HT1080 (cell line): ENCODE data around the gene TSPEAR. TPM values are rescaled to one million over a fixed set of nuclear protein-coding genes. Genes with fewer than 3 reads are reported as not detected.
A peak's percentile ranks its signal among the peaks of the same experiment; 100 is the strongest.

Source experiments
- DNase-seq: peaks from one replicate; pipeline ENCODE4 v3.0.0-alpha.2; 2015; ENCODE audit warnings: low read depth
- total RNA-seq: library from RNA; depleted of rRNA; stranded (reverse); fragments of >200 nt; shearing (Covaris generic); gene quantifications from 2 replicates; pipeline ENCODE4 v1.2.3, GENCODE V29; 2014

Gene TSPEAR
- total RNA-seq, 1 experiment from 2014 or later: not detected

DNA sequence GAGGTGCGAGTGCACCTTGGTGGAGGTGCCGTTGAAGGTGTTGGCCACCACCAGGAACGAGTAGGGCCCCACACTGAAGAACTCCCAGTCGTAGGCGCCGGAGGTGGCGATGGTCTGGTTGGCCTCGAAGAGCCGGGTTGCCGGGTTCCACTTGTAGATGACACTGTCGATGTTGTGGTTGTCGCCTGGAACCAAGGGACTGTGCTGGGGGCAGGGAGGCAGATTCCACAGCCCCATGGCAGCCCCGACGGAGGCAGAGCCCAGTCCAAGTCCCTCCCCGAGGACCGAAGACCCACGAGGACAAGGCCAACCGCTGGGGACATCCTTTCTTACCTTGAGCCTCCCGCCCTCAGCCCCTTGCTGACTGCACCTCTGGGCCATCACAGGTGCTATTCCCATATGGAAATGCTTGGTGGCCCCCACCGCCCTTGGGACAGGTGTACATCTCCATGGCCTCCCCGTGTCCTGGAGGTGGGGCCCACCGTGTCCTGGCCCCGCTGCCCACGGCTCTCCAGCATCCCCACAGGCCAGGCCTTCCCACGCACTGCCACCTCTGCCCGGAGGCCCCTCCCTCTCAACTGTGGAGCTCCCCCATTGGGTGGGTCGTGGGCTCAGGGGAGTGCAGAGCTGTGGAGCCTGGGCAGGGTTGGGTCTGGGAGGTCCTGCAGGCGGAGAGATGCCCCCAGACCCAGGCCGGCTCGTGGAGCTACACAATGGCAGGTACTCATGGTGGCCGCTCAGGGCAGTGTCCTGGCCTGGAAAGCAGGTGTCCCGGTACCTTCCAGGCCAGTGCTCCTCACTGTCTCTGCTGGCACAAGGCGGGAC, 189.2 kb downstream of the TSPEAR start:
- DNase-seq: no peak

DNA sequence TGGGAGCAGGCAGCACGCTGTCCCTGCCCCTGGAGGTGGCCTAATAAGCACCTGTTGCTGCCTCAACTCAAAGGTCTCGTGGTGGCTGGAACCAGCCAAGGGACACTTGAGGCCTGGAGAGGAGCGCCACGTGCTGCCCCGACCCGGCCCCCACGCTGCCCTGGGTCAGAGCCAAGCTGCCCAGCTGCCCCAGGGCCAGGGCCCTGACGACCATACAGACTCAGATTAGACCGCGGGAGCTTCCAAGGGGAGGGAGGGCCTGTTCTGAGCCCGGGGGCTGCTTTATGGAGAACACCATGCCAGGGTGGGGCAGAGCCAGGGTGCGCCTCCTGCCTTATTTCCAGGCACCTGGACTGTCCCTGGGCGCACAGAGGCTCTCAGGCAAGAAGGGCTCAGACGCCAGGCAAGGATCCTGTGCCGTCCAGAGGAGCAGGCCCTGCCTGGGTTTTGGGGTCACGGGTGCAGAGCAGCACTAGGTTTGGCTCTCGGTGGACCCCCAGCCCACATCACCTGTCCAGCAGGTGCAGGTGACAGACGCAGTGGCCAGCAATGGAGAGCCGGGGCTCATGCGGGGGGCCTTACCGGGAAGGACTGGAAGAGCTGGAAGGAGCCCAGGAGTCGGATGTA, 190.0 kb downstream of the TSPEAR start:
- DNase-seq: no peak

DNA sequence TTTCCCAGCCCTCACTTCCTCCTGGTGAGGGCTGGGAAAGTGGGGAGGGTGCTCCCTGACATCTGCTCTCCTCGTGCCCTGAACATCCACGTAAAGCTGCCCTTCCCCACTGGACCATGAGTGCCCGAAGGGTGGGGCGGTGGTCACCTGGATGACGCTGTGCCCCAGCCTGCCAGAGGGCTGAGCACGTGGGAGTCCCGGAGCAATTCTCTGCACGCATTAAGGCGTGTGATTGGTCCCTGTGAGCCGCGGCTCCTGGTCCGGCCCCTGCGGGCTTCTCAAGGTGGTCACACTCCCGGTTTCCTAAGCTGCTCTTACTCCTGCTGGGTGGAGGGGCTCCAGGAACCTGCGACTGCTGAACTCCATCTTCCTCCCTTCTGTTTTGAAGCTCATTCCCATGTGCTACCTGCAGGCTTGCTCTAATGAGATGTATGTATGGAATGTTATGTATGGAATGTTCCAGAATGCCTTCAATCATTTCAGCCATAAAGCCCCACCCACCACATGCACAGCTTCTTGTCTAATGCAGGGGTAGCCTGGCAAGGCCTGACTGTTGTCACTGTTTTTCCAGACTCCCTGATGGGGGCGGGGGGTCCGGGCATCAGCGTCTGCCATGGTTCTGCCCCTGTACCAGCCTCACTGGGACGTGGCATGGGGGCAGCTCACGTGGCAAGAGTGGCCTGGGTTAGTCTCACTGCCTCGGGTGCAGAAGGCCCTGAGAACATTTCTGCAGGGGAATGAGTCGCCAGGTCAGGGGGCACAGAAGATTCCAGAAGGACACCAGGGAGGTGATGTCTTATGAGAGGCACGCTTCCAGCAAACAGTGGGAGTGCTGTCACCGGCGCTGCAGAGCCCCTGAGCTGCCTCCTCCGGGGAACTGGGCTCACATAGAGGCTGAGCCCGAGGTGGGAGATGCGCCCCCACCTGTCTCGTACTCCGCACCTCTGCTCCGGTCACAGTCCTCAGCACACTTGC, 190.8 kb downstream of the TSPEAR start:
- no peak for DNase-seq

DNA sequence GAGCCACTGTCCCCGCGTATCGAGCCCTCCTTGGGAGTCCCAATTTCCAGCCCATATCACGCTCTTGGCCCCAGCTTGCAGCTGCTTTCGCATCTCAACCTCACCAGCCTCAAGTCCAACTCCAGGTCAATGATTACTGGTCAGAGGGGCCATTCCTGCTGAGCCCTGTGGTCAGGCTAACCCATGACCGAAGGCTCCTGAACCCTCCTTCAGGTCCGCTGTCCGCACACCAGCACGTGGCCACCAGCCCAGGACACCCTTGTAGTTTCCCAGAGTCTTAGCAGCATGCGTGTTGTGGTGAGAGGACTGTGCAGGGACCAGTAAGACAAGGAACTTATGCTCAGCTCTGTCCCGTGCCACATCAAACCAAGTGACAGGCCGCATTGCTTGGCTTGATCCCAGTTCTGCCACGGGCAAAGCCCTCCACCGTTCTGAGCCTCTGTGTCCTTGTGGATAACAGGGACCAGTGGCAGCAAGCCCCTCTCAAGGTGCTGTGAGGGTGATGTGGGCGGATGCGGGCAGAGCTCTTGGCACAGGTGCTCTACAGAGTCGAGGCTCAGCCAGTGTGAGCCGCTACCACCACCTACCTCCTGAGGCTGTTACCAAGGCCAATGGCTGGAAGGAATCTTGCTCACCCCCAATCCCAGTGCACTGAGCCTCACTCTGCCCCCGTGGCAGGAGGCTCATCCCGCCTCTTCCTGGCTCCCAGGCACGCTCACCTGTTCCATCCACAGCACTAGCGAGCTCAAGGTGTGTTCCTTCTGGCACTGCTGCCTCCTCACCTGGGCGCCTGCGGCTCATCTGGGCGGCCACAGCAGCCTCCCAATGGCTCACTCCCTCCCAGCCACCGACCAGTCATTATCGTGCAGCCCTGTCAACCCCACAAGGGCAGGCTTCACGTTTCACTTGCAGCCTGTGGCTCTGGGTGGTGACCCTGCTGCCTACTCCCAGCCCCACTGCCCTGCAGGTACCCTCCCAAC, 191.7 kb downstream of the TSPEAR start:
- DNase-seq: no peak

DNA sequence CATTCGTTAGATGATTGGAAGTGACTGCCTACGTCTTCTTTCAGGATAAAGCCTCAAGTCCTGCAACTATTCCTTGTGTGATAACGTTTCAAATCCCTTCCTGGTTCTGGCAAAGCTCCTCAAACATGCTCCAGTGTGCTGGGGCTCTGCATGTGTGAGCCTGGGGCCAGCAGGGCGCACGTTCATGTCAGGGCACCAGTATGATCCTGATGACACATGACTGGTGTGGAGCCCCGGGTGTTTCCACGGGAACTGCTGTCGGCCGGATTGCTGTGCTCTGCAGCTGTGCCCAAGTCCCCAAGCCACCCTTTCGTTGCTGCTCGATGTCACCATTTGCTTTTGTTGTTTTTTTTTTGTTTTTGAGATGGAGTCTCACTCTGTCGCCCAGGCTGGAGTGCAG, 192.7 kb downstream of the TSPEAR start:
- no peak for DNase-seq

DNA sequence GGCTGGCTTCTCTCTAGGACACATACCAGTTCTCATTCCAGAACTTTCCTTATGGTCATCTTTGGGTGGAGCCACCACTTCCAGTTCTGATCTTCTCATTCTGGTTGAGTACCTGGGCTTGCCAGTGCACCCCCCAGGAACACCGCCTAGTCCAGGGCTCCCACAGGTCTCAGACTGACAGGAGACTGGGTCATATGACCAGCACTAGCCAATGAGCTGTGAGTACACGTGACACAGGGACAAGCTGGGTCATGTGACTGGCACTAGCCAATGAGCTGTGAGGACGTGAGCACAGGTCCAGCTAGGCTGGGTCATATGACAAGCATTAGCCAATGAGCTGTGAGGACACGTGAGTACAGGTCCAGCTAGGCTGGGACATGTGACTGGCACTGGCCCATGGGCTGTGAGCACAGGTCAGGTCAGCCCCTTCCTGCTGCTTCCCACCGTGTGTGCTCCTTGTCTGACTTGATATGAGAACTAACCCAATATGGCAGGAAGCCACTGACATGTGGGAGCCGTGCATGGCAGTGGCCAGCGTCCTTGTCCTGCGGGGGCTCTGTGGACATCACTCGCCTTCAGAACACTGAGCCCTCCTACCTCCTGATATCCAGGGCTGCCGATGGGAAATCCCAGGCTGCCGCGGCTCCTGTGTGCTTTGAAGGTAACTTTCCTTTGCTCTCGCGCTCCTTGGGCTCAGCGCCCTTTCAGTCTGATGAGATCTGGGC, 194.0 kb downstream of the TSPEAR start:
- peak; percentile 94 for DNase-seq

DNA sequence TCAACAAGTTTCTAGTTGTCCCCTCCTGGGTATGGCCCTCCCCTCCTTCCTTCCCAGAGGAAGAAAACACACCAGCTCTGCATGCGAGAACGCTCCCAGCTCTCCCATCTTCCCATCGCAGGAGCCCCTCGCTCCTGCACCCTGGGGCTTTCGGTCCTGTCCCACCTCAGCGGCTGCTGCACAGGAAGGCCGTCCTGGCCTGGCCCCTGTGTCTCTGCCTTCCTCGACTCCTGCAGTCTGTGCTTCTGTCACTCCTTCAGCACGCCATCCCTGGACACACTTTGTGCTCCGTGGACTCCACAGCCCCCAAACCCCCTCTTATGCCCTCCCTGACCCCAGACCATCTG, 194.6 kb downstream of the TSPEAR start:
- no peak for DNase-seq

DNA sequence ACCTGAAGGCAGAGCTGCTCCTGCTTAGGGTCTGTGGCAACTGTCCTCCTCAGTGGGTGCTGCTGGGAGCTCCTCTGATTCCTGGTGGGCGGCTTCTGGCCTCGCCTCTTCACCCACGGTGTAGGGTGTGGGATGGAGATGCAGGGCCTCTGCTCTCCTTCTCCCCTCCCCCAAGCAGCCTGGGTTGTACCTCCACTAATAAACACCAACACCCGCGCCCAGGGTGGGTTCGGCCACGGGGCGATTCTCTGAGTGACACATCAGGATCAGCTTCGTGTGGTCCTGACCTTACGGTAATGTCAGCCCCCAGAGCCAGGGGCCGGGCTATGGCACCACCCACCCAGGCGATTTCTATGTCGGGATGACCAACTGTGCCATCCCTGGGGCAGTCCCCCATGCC, 195.0 kb downstream of the TSPEAR start:
- DNase-seq: no peak

DNA sequence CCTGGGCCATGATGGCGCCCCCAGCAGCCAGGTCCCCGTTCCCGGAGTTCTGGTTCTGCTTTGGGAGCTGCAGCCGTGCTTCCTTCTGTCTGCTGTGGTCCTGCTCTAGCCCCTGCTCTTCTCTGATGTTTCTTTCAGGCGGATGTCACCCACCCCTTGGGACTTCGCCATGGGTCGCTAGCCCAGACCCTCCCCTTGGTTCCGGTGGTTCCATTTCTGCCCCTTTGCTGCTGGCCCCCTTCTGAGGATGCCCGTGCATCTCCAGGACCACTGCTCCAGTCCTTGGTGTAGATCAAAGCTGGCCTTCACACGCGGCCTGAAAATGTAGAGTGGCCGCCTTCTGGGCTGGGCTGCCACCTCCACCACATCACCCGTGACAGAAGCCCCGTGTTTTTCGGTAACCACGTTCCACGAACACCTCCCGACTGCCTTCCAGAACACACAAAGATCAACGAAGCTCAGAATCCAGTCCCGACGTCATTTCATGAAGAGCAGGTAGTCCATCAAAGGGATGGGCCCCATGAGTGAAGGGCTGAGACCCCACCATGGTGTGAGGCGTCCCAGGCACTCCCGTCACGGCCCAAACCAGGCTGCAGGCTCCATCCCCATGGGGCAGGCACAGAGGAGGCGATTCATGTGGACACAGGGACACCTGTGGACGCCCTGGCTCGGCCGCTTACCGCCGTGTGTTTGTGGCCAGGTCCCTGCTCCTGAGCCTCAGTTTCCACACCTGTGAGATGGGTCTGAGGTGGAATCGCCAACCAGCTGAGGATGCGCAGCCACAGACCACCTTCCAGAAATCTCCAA, 195.8 kb downstream of the TSPEAR start:
- no peak for DNase-seq

DNA sequence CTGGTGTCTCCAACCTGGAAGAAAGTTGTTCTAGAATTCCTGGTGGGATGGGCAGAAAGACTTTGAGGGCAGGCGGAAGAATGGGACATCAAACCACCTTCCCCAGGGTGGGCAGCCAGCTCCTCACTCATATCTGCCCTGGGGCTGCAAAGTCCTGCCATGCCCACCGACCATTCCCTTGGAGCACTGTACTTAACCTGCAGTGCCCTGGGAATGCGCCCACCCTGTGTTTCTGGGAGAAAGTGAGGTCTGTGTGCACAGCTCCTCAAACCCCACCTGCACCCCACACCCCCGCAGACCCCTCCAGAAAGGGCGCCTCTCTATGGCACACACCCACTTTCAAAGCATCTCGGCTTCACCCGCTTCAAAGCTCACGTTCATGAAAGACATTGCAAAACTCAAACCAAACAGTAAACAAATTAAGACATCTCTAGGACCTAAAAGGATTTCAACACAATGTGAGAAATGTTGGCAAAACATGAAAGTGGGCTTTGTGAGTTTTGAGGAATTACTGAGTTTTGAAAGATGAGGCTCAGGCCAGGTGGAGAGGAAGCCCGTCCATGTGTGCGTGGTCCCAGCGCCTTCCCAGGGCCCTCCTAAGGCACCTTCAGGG, 196.5 kb downstream of the TSPEAR start:
- no peak for DNase-seq

DNA sequence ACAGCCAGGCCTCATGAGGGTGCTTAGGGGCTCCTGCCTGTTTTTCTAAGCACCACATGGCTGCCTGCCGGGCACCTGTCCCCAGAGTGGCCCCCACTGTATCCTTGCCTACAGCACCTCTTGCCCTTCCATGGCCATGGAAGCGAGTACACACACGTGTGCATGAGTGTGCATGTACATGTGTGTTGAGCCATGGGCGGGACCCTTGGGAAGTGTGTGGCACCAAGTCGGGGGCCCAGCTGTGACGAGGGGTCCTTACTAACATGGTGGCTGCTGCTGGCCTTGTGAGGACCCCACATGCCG, 197.2 kb downstream of the TSPEAR start:
- DNase-seq: no peak

DNA sequence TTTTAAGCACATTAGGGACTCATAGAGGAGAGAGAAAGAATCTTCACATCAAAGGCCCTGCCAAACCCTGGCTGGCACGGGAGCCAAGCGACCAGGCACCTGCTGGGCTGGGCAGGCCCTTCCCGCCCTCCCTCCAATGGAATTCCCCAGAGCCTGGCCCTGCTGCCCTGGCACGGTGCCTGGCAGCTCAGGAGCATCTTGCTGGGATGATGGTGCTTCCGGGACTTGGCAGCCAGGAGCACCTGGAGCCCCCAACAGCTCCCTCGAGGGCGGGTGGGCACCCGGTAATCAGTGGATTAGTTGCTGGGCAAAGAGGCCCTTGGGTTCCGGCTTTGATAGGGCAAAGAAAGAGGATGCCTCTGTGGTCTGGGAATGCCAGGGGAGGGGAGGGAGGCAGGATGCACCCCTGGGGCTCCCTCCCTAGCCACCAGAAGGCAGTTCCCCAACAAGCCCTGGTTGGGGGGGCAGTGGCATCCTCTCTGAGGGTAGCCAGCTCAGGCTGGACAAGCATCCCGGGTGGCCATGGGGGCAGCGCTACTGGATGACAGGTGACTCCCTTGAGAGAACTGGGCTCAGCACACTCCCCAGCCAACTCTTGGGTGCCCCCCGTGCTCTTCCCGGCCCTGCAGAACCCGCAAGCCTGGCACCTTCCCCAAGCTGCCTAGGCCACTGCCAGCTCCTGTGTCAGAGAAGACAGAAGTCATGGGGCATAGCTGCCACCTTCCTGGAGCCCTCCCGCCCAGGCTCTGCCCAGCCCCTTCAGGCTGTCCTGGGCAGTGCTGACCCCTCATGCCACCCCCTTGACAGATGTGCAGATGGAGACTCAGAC, 197.8 kb downstream of the TSPEAR start:
- no peak for DNase-seq

DNA sequence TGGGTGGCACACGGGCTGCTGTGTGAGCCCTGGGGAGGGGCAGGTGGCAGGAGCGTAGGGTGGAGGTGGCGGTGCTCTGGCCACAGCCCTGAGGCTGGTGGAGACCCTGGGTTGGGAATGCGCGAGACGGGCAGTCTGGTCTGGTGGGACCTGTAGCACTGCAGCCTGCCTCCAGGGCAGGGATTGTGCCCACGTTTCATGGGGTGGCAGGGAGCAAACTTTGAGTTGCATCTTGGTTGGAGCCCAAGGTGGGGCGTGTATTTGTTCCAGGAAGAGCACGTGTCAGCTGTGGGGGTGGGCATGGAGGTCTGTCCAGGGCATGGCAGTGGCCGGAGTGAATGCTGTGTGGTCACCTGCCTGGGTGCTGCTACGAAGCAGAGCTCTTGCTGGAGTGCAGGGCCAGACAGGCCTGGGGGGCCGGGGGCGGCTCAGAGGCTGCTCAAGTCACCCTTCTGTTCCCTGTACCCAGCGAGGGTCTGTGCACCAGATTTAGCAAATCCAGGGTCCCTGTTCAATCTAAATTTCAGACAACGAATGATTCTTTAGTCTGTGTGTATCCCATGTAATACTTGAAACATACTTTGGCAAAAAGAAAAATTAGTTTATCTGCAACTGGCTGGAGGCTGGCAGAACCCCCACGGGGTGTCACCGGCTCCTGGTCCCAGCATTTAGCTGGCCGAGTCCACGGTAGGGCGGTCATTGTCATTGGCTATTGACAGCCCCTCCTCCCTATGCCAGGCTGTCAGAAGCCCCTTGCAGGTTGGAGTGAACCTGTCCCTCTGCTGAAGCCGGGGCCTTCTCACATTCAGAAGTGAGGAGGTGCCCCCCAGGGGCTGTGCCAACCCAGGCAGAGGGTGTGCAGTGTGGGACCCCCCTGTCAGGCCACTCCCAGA, 198.6 kb downstream of the TSPEAR start:
- no peak for DNase-seq

DNA sequence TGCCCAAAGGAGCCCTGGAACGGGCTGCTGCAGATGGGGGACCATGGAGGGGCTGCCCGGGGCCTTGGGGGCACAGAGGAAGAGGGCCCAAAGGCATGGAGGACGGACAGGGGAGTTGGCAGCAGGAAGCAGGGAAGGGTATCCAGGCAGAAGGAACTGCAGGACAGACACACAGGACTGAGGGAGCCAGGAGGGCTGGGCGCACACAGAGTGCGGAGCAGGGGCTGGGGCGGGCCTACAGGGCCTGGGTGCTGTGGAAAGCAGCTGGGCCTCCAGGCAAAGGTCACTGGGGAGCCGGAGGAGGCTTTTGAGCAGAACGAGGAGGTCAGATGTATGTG, 199.5 kb downstream of the TSPEAR start:
- no peak for DNase-seq

DNA sequence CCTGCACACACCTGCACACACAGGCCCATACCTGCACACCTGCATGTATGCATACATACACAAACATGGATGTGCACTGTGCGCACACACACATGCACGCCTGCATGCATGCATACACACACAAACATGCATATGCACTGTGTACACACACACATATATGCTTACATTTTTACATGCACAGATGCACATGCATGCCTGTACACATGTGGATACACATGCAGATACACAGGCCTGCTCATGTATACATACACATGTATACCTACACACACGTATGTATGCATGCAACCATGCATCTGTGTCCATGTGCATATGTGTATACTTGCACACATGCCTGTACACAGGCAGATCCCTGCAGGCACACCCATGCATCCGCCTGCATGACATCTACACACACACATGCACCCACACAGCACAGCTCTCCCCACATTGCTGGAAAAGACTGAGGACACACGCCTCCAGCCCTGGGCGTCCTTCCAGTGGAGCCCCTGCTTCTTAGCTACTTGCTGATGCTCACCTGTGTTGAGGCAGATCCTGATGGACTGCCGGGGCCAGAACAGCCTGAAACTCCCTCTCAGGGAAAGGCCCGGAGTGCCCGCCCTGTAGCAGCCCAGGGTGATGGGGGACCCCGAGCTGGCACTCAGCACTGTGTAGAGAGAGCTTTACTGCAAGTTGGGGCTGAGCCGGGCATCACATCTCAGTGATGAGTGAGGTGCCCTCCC, 200.0 kb downstream of the TSPEAR start:
- DNase-seq: no peak

DNA sequence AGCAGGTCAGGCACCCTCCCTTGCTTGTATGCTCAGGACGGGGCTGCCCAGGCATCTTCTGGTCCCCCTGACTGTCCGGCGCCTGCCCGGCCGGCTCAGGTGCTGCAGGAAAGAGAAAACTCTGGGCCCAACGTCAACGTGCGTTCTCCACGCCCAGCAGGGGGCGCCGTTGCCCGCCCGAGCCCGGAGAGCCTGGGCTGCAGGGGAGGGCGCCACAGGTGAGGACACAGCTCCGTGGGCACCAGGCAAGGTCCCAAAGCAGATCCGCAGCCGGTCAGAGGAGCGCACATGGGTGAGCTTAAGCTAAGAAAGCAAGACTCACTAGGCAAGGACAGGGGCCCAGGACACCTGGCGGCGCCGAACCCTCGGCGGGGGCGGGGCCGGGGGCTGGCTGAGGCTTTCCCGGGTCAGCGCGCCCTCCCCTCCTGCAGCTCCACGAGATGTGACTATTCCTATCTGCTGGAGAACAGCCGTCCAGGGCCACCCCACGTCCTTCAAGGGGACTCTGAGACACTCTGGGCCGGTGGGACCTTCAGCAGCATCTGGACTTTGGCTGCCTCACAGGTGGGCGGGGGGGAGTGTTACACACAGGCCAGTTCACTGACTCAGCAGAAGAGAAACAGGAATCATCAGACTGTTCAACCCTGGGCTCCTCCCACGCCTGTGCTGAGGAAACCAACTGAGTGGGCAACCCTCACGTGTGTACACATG, 200.7 kb downstream of the TSPEAR start:
- DNase-seq: peak; percentile 15
